Measurements from ENCODE around the gene PIK3R2. TPM values are rescaled to one million over a fixed set of nuclear protein-coding genes. Genes with fewer than 3 reads are reported as not detected.

The PIK3R2 gene
- total RNA-seq, 1 experiment from 2014 or later, result 42.8 TPM

GRCh38 chr19:18194181-18194530 lies 41.2 kb downstream of the PIK3R2 start:
- no peaks in the 10 kb centered on the region; a peak in 1 of 5 replicates for H3K9me3 Mint-ChIP-seq
- no peak for TF ChIP-seq CTCF (conservative IDR thresholded peaks at IDR 0.05)
- peak overlapping the region; percentile 84 to 90 for H3K4me3 Mint-ChIP-seq
- Histone ChIP-seq H3K79me2 (ENCODE audit: insufficient read depth, low read length) (peaks cover 2% of the 10 kb centered on the region; the same call in 1 of the 2 replicates), H3K14ac (ENCODE audit: insufficient read depth, low read length) (no peak overlapping the region; the same call in 1 of the 2 replicates), H2BK20ac (ENCODE audit: low read depth, low read length, poor library complexity, severe bottlenecking) (no peak overlapping the region), H3K23me2 (ENCODE audit: insufficient read length, low read depth, low read length, poor library complexity, severe bottlenecking) (peaks cover 8% of the 10 kb centered on the region), H2BK5ac (ENCODE audit: insufficient read length, low read length) (no peak overlapping the region), H4K91ac (ENCODE audit: insufficient read length, low read depth, low read length) (no peak overlapping the region), H3K4me1 (ENCODE audit: insufficient read depth, low read length) (no peaks in the 10 kb centered on the region; the same call in 1 of the 2 replicates), H2BK15ac (ENCODE audit: low read depth, low read length) (no peak overlapping the region), H2BK12ac (ENCODE audit: insufficient read length, low read depth, low read length) (no peak overlapping the region), H3T11ph (ENCODE audit: low read length) (no peak overlapping the region), H3K4ac (ENCODE audit: low read depth, low read length) (no peak overlapping the region), H3K79me1 (ENCODE audit: insufficient read depth, low read depth, low read length, poor library complexity, severe bottlenecking) (peaks cover 6% of the 10 kb centered on the region), H4K8ac (replicated peaks; ENCODE audit: insufficient read length, low read depth, low read length) (no peak overlapping the region), H3K9me3 (ENCODE audit: control insufficient read depth, low read depth, low read length) (no peaks in the 10 kb centered on the region), H3K18ac (ENCODE audit: insufficient read length, low read depth, low read length) (no peak overlapping the region), H2AK5ac (ENCODE audit: insufficient read length, low read length) (no peak overlapping the region), H3K27me3 (ENCODE audit: insufficient read depth, low read length) (no peaks in the 10 kb centered on the region), H3K23ac (ENCODE audit: insufficient read length, low read depth, low read length) (no peak overlapping the region), H3K27ac (ENCODE audit: insufficient read length, low read depth, low read length) (no peak overlapping the region), H3K4me2 (ENCODE audit: insufficient read depth, insufficient read length, low read length) (peak overlapping the region; percentile 87), H3K56ac (ENCODE audit: insufficient read length, low read depth, low read length) (no peak overlapping the region), H4K20me1 (ENCODE audit: control insufficient read depth, insufficient read depth, insufficient read length) (no peaks in the 10 kb centered on the region), H3K9ac (ENCODE audit: extremely low read depth, insufficient read length, low read length) (peak overlapping the region; percentile 5), H2BK120ac (ENCODE audit: low read depth, low read length, poor library complexity, severe bottlenecking) (no peak overlapping the region), H2AFZ (ENCODE audit: low read length) (no peak overlapping the region), H4K5ac (ENCODE audit: insufficient read length, low read depth, low read length) (no peak overlapping the region)
- H3K27ac Mint-ChIP-seq, result peak overlapping the region; percentile 37 to 81 (median 42); a peak in 2 of 7 replicates
- peaks cover 14 to 30% (median 29%) of the 10 kb centered on the region in 3 experiments for H3K36me3 Mint-ChIP-seq (ENCODE audit: insufficient read depth in 1 of 3, low read depth in 3 of 3)
- peaks cover 17 to 20% of the 10 kb centered on the region in 2 experiments for H3K4me1 Mint-ChIP-seq
- H3K27me3 Mint-ChIP-seq (ENCODE audit: low read depth), result no peaks in the 10 kb centered on the region; the same call in 1 of the 2 replicates
- no peak for DNase-seq
- WGBS (ENCODE audit: extremely low coverage, insufficient read length, low lambda C conversion rate), result no CpG with 5 or more reads among the region's 12 CpGs

Data from H9 (cell line).